Neural crest cell (in vitro differentiated cells): ENCODE results near the gene ERMAP. TPM values are rescaled to one million over a fixed set of nuclear protein-coding genes. Genes with fewer than 3 reads are reported as not detected.

Experiments
- DNase-seq: peaks from one replicate; pipeline ENCODE4 v3.0.0; 2021; ENCODE audit warnings: low read depth, mixed read lengths, low spot score
- H3K27ac Mint-ChIP-seq: one replicate; pipeline ENCODE4 v1.8.0; 2021; ENCODE audit warnings: mild to moderate bottlenecking, mixed read lengths; ENCODE audit not compliant: unreplicated experiment
- H3K27me3 Mint-ChIP-seq: 2 replicates; pipeline ENCODE4 v1.8.0; 2021; ENCODE audit warnings: low read depth, mild to moderate bottlenecking, mixed read lengths
- H3K36me3 Mint-ChIP-seq: 2 replicates; pipeline ENCODE4 v1.8.0; 2021; ENCODE audit warnings: low read depth, mild to moderate bottlenecking, mixed read lengths
- H3K4me1 Mint-ChIP-seq: 2 replicates; pipeline ENCODE4 v1.8.0; 2021; ENCODE audit warnings: mixed read lengths
- H3K4me3 Mint-ChIP-seq: one replicate; pipeline ENCODE4 v1.8.0; 2021; ENCODE audit warnings: mild to moderate bottlenecking, mixed read lengths
- H3K9me3 Mint-ChIP-seq: 2 replicates; pipeline ENCODE4 v1.8.0; 2021; ENCODE audit warnings: mixed read lengths
- total RNA-seq: library from RNA; stranded (reverse); gene quantifications from 2 replicates; pipeline ENCODE4 v1.2.1, GENCODE V29; 2021
- TF ChIP-seq, protein P1 (sequence below): fragments of 200-600 bp; sonication (generic); conservative IDR thresholded peaks from 2 replicates; pipeline ENCODE4 v1.5.0; 2021; ENCODE audit warnings: antibody characterized with exemption, mild to moderate bottlenecking

Gene ERMAP
- total RNA-seq, 1 donor from 2014 or later, result 8.8 TPM

- H3K9me3 Mint-ChIP-seq, result no peaks in the 10 kb centered on the region
- TF ChIP-seq, protein P1, sequence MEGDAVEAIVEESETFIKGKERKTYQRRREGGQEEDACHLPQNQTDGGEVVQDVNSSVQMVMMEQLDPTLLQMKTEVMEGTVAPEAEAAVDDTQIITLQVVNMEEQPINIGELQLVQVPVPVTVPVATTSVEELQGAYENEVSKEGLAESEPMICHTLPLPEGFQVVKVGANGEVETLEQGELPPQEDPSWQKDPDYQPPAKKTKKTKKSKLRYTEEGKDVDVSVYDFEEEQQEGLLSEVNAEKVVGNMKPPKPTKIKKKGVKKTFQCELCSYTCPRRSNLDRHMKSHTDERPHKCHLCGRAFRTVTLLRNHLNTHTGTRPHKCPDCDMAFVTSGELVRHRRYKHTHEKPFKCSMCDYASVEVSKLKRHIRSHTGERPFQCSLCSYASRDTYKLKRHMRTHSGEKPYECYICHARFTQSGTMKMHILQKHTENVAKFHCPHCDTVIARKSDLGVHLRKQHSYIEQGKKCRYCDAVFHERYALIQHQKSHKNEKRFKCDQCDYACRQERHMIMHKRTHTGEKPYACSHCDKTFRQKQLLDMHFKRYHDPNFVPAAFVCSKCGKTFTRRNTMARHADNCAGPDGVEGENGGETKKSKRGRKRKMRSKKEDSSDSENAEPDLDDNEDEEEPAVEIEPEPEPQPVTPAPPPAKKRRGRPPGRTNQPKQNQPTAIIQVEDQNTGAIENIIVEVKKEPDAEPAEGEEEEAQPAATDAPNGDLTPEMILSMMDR, result no peak
- no peaks in the 10 kb centered on the region for H3K36me3 Mint-ChIP-seq
- H3K27ac Mint-ChIP-seq, result no peak overlapping the region
- H3K4me3 Mint-ChIP-seq, result no peak overlapping the region
- H3K27me3 Mint-ChIP-seq, result no peaks in the 10 kb centered on the region
- DNase-seq, result no peak
- peaks cover 18% of the 10 kb centered on the region for H3K4me1 Mint-ChIP-seq
Observed at GRCh38 chr1:42831273-42831672, 14.4 kb downstream of the ERMAP start.

DNA sequence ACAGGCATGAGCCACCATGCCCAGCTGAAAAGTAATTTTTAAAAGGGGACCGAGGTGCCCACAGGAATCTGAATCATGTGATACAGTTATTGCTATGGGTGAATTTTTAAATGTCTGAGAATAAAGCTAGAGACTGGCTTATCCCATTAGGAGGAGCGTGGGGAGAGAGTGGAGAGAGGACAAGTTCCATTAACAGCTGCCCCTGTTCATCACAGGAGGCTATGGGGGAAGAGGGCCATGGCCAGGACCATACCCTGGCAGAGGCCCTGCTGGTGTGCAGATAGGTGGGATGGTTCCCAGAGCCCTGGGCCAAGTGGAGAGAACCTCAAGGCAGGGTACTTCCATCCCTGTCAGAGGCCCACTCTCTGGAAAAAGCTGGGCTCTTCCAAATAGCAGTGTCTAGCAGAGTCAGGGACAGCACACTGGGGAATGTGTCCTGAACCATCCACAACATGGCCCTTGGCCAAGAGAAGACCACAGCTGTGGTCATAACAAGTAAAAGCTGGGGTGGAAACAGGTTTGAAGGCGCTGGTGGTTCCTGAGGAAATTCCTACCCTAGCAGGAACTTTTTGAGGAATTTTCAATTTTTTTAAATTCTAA, 15.8 kb downstream of the ERMAP start:
- TF ChIP-seq, protein P1, result no peak
- Mint-ChIP-seq H3K4me1 (peaks cover 18% of the 10 kb centered on the region), H3K27ac (no peak overlapping the region), H3K4me3 (no peak overlapping the region), H3K36me3 (no peaks in the 10 kb centered on the region), H3K27me3 (no peaks in the 10 kb centered on the region), H3K9me3 (no peaks in the 10 kb centered on the region)
- no peak for DNase-seq

DNA sequence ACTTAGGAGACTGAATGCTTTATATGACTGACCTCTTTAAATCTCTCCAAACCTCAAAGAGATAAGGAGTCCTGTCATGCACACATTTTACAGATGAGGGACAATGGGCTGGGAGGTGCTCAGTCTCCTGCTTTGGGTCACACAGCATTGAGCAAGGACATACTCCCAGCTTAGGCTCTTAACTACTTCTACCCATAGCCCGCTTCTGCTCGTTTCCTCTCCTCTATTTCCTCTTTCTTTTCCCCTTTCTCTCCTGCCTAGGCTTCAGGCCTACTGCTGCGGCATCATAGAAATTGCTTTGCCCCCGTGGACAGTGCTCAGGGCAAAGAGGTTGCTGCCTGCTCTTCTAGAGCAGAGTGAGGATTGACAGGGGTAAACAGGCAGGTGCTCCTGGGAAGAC, 17.1 kb downstream of the ERMAP start:
- H3K9me3 Mint-ChIP-seq, result no peaks in the 10 kb centered on the region
- H3K4me3 Mint-ChIP-seq, result no peak overlapping the region
- no peak for DNase-seq
- H3K27ac Mint-ChIP-seq, result no peak overlapping the region
- TF ChIP-seq, protein P1, result no peak
- H3K27me3 Mint-ChIP-seq, result no peaks in the 10 kb centered on the region
- no peaks in the 10 kb centered on the region for H3K36me3 Mint-ChIP-seq
- H3K4me1 Mint-ChIP-seq, result peaks cover 16% of the 10 kb centered on the region

GRCh38 chr1:42834803-42835202, 17.9 kb downstream of the ERMAP start:
- Mint-ChIP-seq H3K27me3 (no peaks in the 10 kb centered on the region), H3K9me3 (no peaks in the 10 kb centered on the region), H3K36me3 (no peaks in the 10 kb centered on the region), H3K4me1 (peaks cover 7% of the 10 kb centered on the region), H3K4me3 (no peak overlapping the region), H3K27ac (no peak overlapping the region)
- no peak for DNase-seq
- TF ChIP-seq, protein P1, result no peak

- no peaks in the 10 kb centered on the region for H3K9me3 Mint-ChIP-seq
- DNase-seq, result no peak
- TF ChIP-seq, protein P1, result no peak
- no peak overlapping the region for H3K4me3 Mint-ChIP-seq
- peaks cover 3% of the 10 kb centered on the region for H3K4me1 Mint-ChIP-seq
- no peaks in the 10 kb centered on the region for H3K27me3 Mint-ChIP-seq
- no peaks in the 10 kb centered on the region for H3K36me3 Mint-ChIP-seq
- no peak overlapping the region for H3K27ac Mint-ChIP-seq
Observed at GRCh38 chr1:42835422-42835821, 18.5 kb downstream of the ERMAP start.

- TF ChIP-seq, protein P1, result no peak
- H3K27me3 Mint-ChIP-seq, result no peaks in the 10 kb centered on the region
- no peaks in the 10 kb centered on the region for H3K4me1 Mint-ChIP-seq
- peaks cover 2% of the 10 kb centered on the region for H3K36me3 Mint-ChIP-seq
- H3K9me3 Mint-ChIP-seq, result no peaks in the 10 kb centered on the region
- no peak overlapping the region for H3K27ac Mint-ChIP-seq
- no peak for DNase-seq
- no peak overlapping the region for H3K4me3 Mint-ChIP-seq
Observed at GRCh38 chr1:42837709-42838108, 20.8 kb downstream of the ERMAP start.
